ENCODE measurements around the gene MLH1. TPM values are rescaled to one million over a fixed set of nuclear protein-coding genes. Genes with fewer than 3 reads are reported as not detected.

Gene MLH1
- total RNA-seq, 1 donor from 2014 or later = 42.1 TPM

- no peak for DNase-seq (ENCODE audit: low read depth)
- H3K27me3 ChIP-seq (ENCODE audit: control insufficient read depth, insufficient read depth, low read length) = no peaks in the 10 kb centered on the region
- no peak overlapping the region for H3K4me3 ChIP-seq (ENCODE audit: low read depth, low read length)
- no peak for TF ChIP-seq CTCF (IDR thresholded peaks at IDR 0.05; ENCODE audit: insufficient read depth, low read length, poor library complexity, severe bottlenecking)
- H3K36me3 ChIP-seq (ENCODE audit: control insufficient read depth, insufficient read depth, low read length) = no peaks in the 10 kb centered on the region
Observed at GRCh38 chr3:36954452-36955134, 38.7 kb upstream of the MLH1 start.

- DNase-seq (ENCODE audit: low read depth) = no peak
- H3K36me3 ChIP-seq (ENCODE audit: control insufficient read depth, insufficient read depth, low read length) = no peaks in the 10 kb centered on the region
- no peak for TF ChIP-seq CTCF (IDR thresholded peaks at IDR 0.05; ENCODE audit: insufficient read depth, low read length, poor library complexity, severe bottlenecking)
Observed at GRCh38 chr3:36956155-36956554, 37.2 kb upstream of the MLH1 start.

DNA sequence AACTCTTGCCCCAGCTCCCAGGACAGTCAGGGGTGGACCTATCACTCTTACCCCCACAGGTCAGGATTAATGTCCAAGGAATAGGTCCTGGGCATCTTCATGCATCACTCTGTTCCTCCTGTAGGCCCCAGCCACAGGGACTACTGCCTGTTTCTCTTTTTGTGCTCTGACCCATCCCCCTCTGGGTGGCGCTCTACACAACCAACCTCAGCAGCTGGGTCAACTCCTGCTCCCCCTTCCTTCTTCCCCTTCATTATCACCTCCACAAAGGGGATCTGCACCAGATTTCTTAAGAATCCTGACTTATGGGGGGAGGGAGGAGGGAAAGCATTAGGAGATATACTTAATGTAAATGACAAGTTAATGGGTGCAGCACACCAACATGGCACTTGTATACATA is 36.3 kb upstream of the MLH1 start:
- Histone ChIP-seq H3K36me3 (ENCODE audit: control insufficient read depth, insufficient read depth, low read length) (no peaks in the 10 kb centered on the region), H3K27me3 (ENCODE audit: control insufficient read depth, insufficient read depth, low read length) (no peaks in the 10 kb centered on the region), H3K4me3 (ENCODE audit: low read depth, low read length) (no peak overlapping the region)
- TF ChIP-seq CTCF (IDR thresholded peaks at IDR 0.05; ENCODE audit: insufficient read depth, low read length, poor library complexity, severe bottlenecking) = no peak
- no peak for DNase-seq (ENCODE audit: low read depth)

More at GRCh38 chr3:36956155-36956554, 37.2 kb upstream of the MLH1 start:
- no peak overlapping the region for H3K4me3 ChIP-seq (ENCODE audit: low read depth, low read length)
- no peaks in the 10 kb centered on the region for H3K27me3 ChIP-seq (ENCODE audit: control insufficient read depth, insufficient read depth, low read length)

GRCh38 chr3:36957862-36958686 is 35.2 kb upstream of the MLH1 start:
- no peaks in the 10 kb centered on the region for H3K27me3 ChIP-seq (ENCODE audit: control insufficient read depth, insufficient read depth, low read length)
- DNase-seq (ENCODE audit: low read depth) = no peak
- no peak for TF ChIP-seq CTCF (IDR thresholded peaks at IDR 0.05; ENCODE audit: insufficient read depth, low read length, poor library complexity, severe bottlenecking)
- H3K4me3 ChIP-seq (ENCODE audit: low read depth, low read length) = no peak overlapping the region
- no peaks in the 10 kb centered on the region for H3K36me3 ChIP-seq (ENCODE audit: control insufficient read depth, insufficient read depth, low read length)

DNA sequence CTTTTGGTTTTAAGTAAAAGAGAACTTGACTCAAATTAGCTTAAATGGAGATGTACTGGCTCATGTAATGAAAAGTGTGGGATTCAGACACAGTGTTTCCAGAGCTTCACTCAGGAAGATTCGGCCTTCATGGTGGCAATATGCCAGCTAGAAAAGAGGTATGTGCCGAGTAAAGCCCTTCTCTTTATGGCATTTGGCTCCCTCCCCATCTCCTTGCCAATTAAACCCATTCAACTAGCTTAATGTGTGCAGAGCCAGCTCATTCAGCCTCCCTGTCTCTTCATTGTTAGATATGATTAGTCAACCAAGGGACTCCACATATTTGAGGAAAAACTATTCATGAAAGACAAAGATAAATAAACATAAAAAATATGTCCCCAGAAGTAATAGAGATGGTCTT is 33.5 kb upstream of the MLH1 start:
- no peak for TF ChIP-seq CTCF (IDR thresholded peaks at IDR 0.05; ENCODE audit: insufficient read depth, low read length, poor library complexity, severe bottlenecking)
- Histone ChIP-seq H3K27me3 (ENCODE audit: control insufficient read depth, insufficient read depth, low read length) (no peaks in the 10 kb centered on the region), H3K36me3 (ENCODE audit: control insufficient read depth, insufficient read depth, low read length) (no peaks in the 10 kb centered on the region), H3K4me3 (ENCODE audit: low read depth, low read length) (no peak overlapping the region)
- no peak for DNase-seq (ENCODE audit: low read depth)

Measured in kidney epithelial cell (primary cell).